Omental fat pad (tissue), 4 donors: Measurements from ENCODE around the gene PLAC1. TPM values are rescaled to one million over a fixed set of nuclear protein-coding genes. Genes with fewer than 3 reads are reported as not detected.

Experiments used
- ATAC-seq: fragments of 150-250 bp; one replicate; pipeline ENCODE4 v1.9.1; 2016; ENCODE audit warnings: mild to moderate bottlenecking, moderate library complexity; ENCODE audit not compliant: low FRiP score
- DNase-seq: peaks from one replicate; pipeline ENCODE4 v3.0.0-alpha.2; 2019; ENCODE audit warnings: low spot score
- total RNA-seq, 4 donors: library from RNA; depleted of rRNA; stranded (reverse); fragments of >200 nt; gene quantifications; one replicate each; pipeline ENCODE4 v1.1.0, GENCODE V29; 2016
- TF ChIP-seq, protein P1 (sequence below), 3 donors: fragments of 450-650 bp; IDR thresholded peaks; one replicate each; pipeline ENCODE4 v1.5.1; 2016 to 2017; ENCODE audit warnings: antibody characterized with exemption in 3 of 3, mild to moderate bottlenecking in 3 of 3, moderate library complexity in 2 of 3

PLAC1 gene
- total RNA-seq, 4 donors from 2014 or later = not detected

- TF ChIP-seq, protein P1, sequence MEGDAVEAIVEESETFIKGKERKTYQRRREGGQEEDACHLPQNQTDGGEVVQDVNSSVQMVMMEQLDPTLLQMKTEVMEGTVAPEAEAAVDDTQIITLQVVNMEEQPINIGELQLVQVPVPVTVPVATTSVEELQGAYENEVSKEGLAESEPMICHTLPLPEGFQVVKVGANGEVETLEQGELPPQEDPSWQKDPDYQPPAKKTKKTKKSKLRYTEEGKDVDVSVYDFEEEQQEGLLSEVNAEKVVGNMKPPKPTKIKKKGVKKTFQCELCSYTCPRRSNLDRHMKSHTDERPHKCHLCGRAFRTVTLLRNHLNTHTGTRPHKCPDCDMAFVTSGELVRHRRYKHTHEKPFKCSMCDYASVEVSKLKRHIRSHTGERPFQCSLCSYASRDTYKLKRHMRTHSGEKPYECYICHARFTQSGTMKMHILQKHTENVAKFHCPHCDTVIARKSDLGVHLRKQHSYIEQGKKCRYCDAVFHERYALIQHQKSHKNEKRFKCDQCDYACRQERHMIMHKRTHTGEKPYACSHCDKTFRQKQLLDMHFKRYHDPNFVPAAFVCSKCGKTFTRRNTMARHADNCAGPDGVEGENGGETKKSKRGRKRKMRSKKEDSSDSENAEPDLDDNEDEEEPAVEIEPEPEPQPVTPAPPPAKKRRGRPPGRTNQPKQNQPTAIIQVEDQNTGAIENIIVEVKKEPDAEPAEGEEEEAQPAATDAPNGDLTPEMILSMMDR (IDR thresholded peaks at IDR 0.05) = no peak
- ATAC-seq = peak; percentile 59
- DNase-seq = no peak
Measured at GRCh38 chrX:134625315-134625718, 33.0 kb downstream of the PLAC1 start.

GRCh38 chrX:134624046-134624430, 34.2 kb downstream of the PLAC1 start:
- DNase-seq = no peak
- TF ChIP-seq, protein P1 (IDR thresholded peaks at IDR 0.05) = no peak
- ATAC-seq = no peak

GRCh38 chrX:134623293-134624045, 34.8 kb downstream of the PLAC1 start:
- TF ChIP-seq, protein P1 (IDR thresholded peaks at IDR 0.05) = no peak
- DNase-seq (no peak), ATAC-seq (no peak)

DNA sequence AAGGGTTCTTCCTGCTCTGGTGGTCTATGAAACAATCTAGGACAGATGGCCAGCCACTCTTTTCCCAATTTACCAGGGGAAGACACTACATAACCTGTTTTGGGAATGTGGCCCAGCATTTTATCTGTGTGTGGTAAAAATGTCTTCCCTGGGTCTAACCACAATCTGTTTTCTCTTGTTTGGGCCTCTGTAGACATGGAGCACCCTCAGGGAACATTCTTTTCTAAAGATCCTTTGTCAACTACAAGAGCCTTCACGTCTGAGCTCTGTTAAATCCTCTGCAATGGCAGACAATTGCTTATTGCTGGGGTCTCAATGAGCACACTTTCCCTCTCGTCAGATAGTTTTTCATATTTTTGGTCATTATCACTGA, 35.5 kb downstream of the PLAC1 start:
- DNase-seq (no peak), ATAC-seq (no peak)
- TF ChIP-seq, protein P1 (IDR thresholded peaks at IDR 0.05) = no peak

GRCh38 chrX:134622056-134622812, 36.0 kb downstream of the PLAC1 start:
- TF ChIP-seq, protein P1 (IDR thresholded peaks at IDR 0.05) = no peak
- DNase-seq (no peak), ATAC-seq (peak; percentile 54)

DNA sequence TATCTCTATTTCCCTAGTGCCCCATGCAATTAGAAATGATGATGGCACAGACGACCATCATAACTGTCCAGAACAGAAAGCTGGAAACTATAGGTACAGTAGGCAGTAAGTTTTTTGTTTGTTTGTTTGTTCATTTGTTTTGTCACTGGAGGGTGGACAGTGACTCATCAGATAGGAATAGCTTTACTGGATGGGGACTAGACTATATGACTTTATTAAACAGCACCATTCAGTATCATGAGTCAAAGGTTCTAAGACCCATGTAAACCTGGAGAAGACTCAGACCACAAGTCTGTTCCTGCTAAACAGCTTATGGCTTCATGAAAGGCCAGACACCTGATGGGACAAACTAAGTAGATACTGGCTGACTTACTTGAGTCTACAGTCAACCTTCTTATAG, 38.4 kb downstream of the PLAC1 start:
- ATAC-seq (no peak), DNase-seq (no peak)
- TF ChIP-seq, protein P1 (IDR thresholded peaks at IDR 0.05) = no peak
